RPMI7951 (cell line): Measurements from ENCODE around the gene ZNF219. TPM values are rescaled to one million over a fixed set of nuclear protein-coding genes. Genes with fewer than 3 reads are reported as not detected.

ENCODE experiments used
- DNase-seq: peaks from one replicate; pipeline ENCODE4 v3.0.0-alpha.2; 2012; ENCODE audit warnings: low read depth
- total RNA-seq: library from RNA; depleted of rRNA; stranded (reverse); fragments of >200 nt; shearing (Covaris generic); gene quantifications from 2 replicates; pipeline ENCODE4 v1.2.3, GENCODE V29; 2014; rRNA removed

ZNF219 gene
- total RNA-seq, 1 experiment from 2014 or later: 2.9 TPM

- no peak for DNase-seq
Observed at GRCh38 chr14:21047378-21047781, 51.1 kb downstream of the ZNF219 start.

- peak; percentile 25 for DNase-seq
Observed at GRCh38 chr14:21043974-21044618, 54.4 kb downstream of the ZNF219 start.

- DNase-seq: no peak
Observed at GRCh38 chr14:21043387-21043973, 55.0 kb downstream of the ZNF219 start.

GRCh38 chr14:21042918-21043317 lies 55.5 kb downstream of the ZNF219 start:
- peak; percentile 25 for DNase-seq

GRCh38 chr14:21041676-21042433 lies 56.6 kb downstream of the ZNF219 start, which contains the start of gene RNASE7:
TSS of gene RNASE7 (plus strand) at chr14:21042362. CDS start at chr14:21042993, 631 bp downstream.
- peak; percentile 79 for DNase-seq

- DNase-seq: peak; percentile 10
Observed at GRCh38 chr14:21040941-21041340, 57.5 kb downstream of the ZNF219 start.

- no peak for DNase-seq
Observed at GRCh38 chr14:21040370-21040925, 58.0 kb downstream of the ZNF219 start.

Other genes starting within 250 kb of the ZNF219 start
- gene RNASE3, start 207.3 kb downstream of the ZNF219 start, total RNA-seq: not detected in 2 replicates
- not detected in 2 replicates for gene RNASE2, start 143.2 kb downstream of the ZNF219 start, total RNA-seq
- 52.9 and 72.0 TPM in 2 replicates for gene METTL17, start 108.7 kb downstream of the ZNF219 start, total RNA-seq
- gene SLC39A2, start 99.4 kb downstream of the ZNF219 start, total RNA-seq: 0.12 TPM in 1 of 2 replicates, not detected in the other
- gene NDRG2, start 73.6 kb downstream of the ZNF219 start, total RNA-seq: 0.96 and 2.1 TPM in 2 replicates
- gene TPPP2, start 68.4 kb downstream of the ZNF219 start, total RNA-seq: not detected in 2 replicates
- not detected in 2 replicates for gene RNASE13, start 63.8 kb downstream of the ZNF219 start, total RNA-seq
- not detected in 2 replicates for gene RNASE7, start 56.3 kb downstream of the ZNF219 start, total RNA-seq
- gene RNASE8, start 40.8 kb downstream of the ZNF219 start, total RNA-seq: not detected in 2 replicates
- 26.0 and 38.4 TPM in 2 replicates for gene ARHGEF40, start 28.4 kb downstream of the ZNF219 start, total RNA-seq
- not detected in 2 replicates for gene TMEM253, start 2.4 kb upstream of the ZNF219 start, total RNA-seq
- not detected in 2 replicates for gene OR5AU1, start 57.4 kb upstream of the ZNF219 start, total RNA-seq
- 559 and 723 TPM in 2 replicates for gene HNRNPC, start 170.8 kb upstream of the ZNF219 start, total RNA-seq
- gene RPGRIP1, start 181.4 kb upstream of the ZNF219 start, total RNA-seq: 0.12 TPM in 1 of 2 replicates, not detected in the other